Measurements from ENCODE around the gene WDR64.

WDR64 gene

GRCh38 chr1:241837416-241837815, 185.3 kb downstream of the WDR64 start:
- peaks cover 1% of the 10 kb centered on the region for H3K36me3 Mint-ChIP-seq (ENCODE audit: insufficient read depth)
- no peak overlapping the region for H3K4me3 Mint-ChIP-seq
- H3K27ac Mint-ChIP-seq (ENCODE audit: low read depth): no peak overlapping the region
- H3K4me1 Mint-ChIP-seq: no peaks in the 10 kb centered on the region
- H3K27me3 Mint-ChIP-seq: peaks cover 54% of the 10 kb centered on the region
- no peaks in the 10 kb centered on the region for H3K9me3 Mint-ChIP-seq
- ATAC-seq (replicated peaks; ENCODE audit: extremely low read depth, poor library complexity, severe bottlenecking) (no peak), DNase-seq (ENCODE audit: low spot score in 2 of 2) (no peak)

GRCh38 chr1:241837901-241838300, 185.8 kb downstream of the WDR64 start:
- DNase-seq (ENCODE audit: low spot score in 2 of 2) (no peak), ATAC-seq (replicated peaks; ENCODE audit: extremely low read depth, poor library complexity, severe bottlenecking) (no peak)
- H3K27ac Mint-ChIP-seq (ENCODE audit: low read depth): no peak overlapping the region
- no peaks in the 10 kb centered on the region for H3K4me1 Mint-ChIP-seq
- H3K27me3 Mint-ChIP-seq: peaks cover 54% of the 10 kb centered on the region
- H3K4me3 Mint-ChIP-seq: no peak overlapping the region
- no peaks in the 10 kb centered on the region for H3K9me3 Mint-ChIP-seq
- peaks cover 1% of the 10 kb centered on the region for H3K36me3 Mint-ChIP-seq (ENCODE audit: insufficient read depth)

DNA sequence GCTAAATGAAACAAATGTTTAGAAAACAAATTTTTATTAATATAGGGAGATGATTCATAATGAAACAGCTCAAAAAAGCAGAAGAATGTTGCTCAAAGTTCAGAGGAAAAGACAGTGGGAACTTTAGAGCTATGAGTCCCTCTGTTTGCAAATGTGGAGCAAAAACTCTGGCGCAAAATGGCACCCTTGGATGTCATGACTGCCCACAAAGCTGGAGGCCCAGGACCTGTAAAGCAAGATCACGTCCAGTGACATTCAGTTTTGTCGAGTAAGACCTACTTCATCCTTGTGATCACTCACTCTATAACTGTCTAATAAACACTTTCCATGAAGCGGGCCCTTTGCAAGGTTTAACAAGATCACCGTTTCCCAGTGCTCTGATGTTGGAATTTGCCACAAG, 186.8 kb downstream of the WDR64 start:
- H3K27me3 Mint-ChIP-seq: peaks cover 58% of the 10 kb centered on the region
- no peak overlapping the region for H3K27ac Mint-ChIP-seq (ENCODE audit: low read depth)
- no peak for ATAC-seq (replicated peaks; ENCODE audit: extremely low read depth, poor library complexity, severe bottlenecking)
- peaks cover 1% of the 10 kb centered on the region for H3K36me3 Mint-ChIP-seq (ENCODE audit: insufficient read depth)
- DNase-seq (ENCODE audit: low spot score in 2 of 2): no peak
- no peaks in the 10 kb centered on the region for H3K9me3 Mint-ChIP-seq
- no peak overlapping the region for H3K4me3 Mint-ChIP-seq
- no peaks in the 10 kb centered on the region for H3K4me1 Mint-ChIP-seq

- ATAC-seq (replicated peaks; ENCODE audit: extremely low read depth, poor library complexity, severe bottlenecking) (peak; percentile 28), DNase-seq (ENCODE audit: low spot score in 2 of 2) (no peak)
- H3K4me1 Mint-ChIP-seq: no peaks in the 10 kb centered on the region
- no peak overlapping the region for H3K27ac Mint-ChIP-seq (ENCODE audit: low read depth)
- no peaks in the 10 kb centered on the region for H3K9me3 Mint-ChIP-seq
- H3K4me3 Mint-ChIP-seq: no peak overlapping the region
- H3K27me3 Mint-ChIP-seq: peaks cover 62% of the 10 kb centered on the region
- H3K36me3 Mint-ChIP-seq (ENCODE audit: insufficient read depth): peaks cover 1% of the 10 kb centered on the region
These were observed 187.4 kb downstream of the WDR64 start for GRCh38 chr1:241839369-241839979.

GRCh38 chr1:241840164-241840563, 188.1 kb downstream of the WDR64 start:
- Mint-ChIP-seq H3K27ac (ENCODE audit: low read depth) (no peak overlapping the region), H3K9me3 (no peaks in the 10 kb centered on the region), H3K4me1 (no peaks in the 10 kb centered on the region), H3K36me3 (ENCODE audit: insufficient read depth) (peaks cover 1% of the 10 kb centered on the region), H3K27me3 (peaks cover 62% of the 10 kb centered on the region), H3K4me3 (no peak overlapping the region)
- no peak for DNase-seq (ENCODE audit: low spot score in 2 of 2)
- no peak for ATAC-seq (replicated peaks; ENCODE audit: extremely low read depth, poor library complexity, severe bottlenecking)

GRCh38 chr1:241841691-241842090, 189.6 kb downstream of the WDR64 start:
- Mint-ChIP-seq H3K27ac (ENCODE audit: low read depth) (no peak overlapping the region), H3K4me3 (no peak overlapping the region), H3K27me3 (peaks cover 53% of the 10 kb centered on the region), H3K4me1 (no peaks in the 10 kb centered on the region), H3K36me3 (ENCODE audit: insufficient read depth) (peaks cover 1% of the 10 kb centered on the region), H3K9me3 (no peaks in the 10 kb centered on the region)
- DNase-seq (ENCODE audit: low spot score in 2 of 2) (no peak), ATAC-seq (replicated peaks; ENCODE audit: extremely low read depth, poor library complexity, severe bottlenecking) (no peak)

DNA sequence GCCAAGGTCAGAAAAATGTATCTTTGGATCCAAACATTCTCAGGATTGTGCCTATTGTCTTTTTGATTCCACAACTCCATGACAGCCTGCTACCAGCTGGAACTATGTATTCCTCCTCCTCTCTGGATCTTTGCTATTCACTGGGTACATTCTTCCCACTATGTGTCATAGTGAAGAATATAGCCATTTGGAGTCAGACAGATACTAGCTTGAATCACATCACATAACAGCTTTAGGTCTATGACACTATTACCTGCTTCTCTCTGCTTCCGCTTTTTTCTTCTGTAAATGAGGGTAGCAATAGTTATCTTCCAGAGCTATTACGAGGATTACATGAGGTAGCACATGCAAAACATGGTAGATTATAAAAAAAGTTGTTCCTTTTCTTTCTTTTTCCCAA, 190.5 kb downstream of the WDR64 start:
- no peaks in the 10 kb centered on the region for H3K9me3 Mint-ChIP-seq
- ATAC-seq (replicated peaks; ENCODE audit: extremely low read depth, poor library complexity, severe bottlenecking) (no peak), DNase-seq (ENCODE audit: low spot score in 2 of 2) (no peak)
- peaks cover 3% of the 10 kb centered on the region for H3K4me1 Mint-ChIP-seq
- H3K36me3 Mint-ChIP-seq (ENCODE audit: insufficient read depth): peaks cover 1% of the 10 kb centered on the region
- no peak overlapping the region for H3K27ac Mint-ChIP-seq (ENCODE audit: low read depth)
- no peak overlapping the region for H3K4me3 Mint-ChIP-seq
- peaks cover 46% of the 10 kb centered on the region for H3K27me3 Mint-ChIP-seq

- peaks cover 9% of the 10 kb centered on the region for H3K36me3 Mint-ChIP-seq (ENCODE audit: insufficient read depth)
- peaks cover 35% of the 10 kb centered on the region for H3K27me3 Mint-ChIP-seq
- H3K4me3 Mint-ChIP-seq: no peak overlapping the region
- ATAC-seq (replicated peaks; ENCODE audit: extremely low read depth, poor library complexity, severe bottlenecking): no peak
- H3K9me3 Mint-ChIP-seq: no peaks in the 10 kb centered on the region
- peaks cover 19% of the 10 kb centered on the region for H3K4me1 Mint-ChIP-seq
- H3K27ac Mint-ChIP-seq (ENCODE audit: low read depth): no peak overlapping the region
- no peak for DNase-seq (ENCODE audit: low spot score in 2 of 2)
These were observed 192.5 kb downstream of the WDR64 start for GRCh38 chr1:241844593-241844992.

DNA sequence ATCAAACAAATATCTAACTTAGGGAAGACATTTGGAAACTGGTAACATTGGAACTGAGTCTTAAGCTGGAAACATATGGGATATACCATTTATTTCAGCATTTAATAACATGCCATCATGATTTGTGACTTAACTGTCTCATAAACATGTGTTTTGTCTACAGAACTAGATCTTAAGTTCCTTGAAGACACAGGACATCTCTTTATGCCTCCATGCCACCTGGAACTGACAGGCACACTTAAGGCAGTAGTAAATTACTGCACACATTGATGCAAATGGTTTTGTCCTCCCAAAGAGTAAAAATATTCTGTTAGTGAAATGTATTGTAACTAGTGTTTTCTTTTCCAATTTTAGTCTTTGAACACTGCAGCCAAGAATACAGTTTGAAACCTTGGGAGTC, 194.3 kb downstream of the WDR64 start:
- no peak for ATAC-seq (replicated peaks; ENCODE audit: extremely low read depth, poor library complexity, severe bottlenecking)
- DNase-seq (ENCODE audit: low spot score in 2 of 2): no peak
- H3K9me3 Mint-ChIP-seq: no peaks in the 10 kb centered on the region
- H3K4me3 Mint-ChIP-seq: no peak overlapping the region
- H3K27ac Mint-ChIP-seq (ENCODE audit: low read depth): no peak overlapping the region
- H3K36me3 Mint-ChIP-seq (ENCODE audit: insufficient read depth): peaks cover 8% of the 10 kb centered on the region
- peaks cover 19% of the 10 kb centered on the region for H3K4me1 Mint-ChIP-seq
- peaks cover 22% of the 10 kb centered on the region for H3K27me3 Mint-ChIP-seq

DNA sequence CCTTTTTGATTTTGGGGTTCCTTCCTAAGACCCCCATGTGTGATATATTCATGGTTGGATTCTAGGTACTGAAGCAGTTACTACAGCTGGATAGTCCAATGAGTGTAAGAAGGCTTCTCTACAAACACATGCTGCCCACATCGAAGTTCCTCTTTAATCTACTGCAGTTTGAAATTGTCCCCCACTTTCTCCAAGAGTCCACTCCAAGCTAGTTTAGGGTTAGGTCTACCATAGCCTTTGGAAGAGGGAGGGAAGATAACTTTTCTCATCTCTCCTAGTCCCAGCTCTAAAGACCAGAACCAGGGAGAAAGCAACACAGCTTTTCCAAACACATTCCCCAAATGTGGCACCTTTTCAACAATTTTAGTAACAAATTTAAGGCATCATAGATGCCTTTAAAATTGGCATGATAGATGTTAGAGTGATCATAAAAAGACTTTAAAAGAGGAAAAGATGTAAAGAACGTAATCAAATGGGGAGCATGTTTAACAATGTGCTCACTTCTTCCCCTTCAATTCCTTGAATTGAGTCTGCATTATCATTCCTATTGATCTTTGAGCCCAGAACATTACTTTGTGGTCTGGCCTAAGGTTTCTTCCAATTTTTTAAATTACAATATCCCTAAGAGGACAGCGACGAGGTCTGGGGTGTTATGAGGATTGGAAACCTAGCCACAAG, 194.9 kb downstream of the WDR64 start:
- Mint-ChIP-seq H3K4me1 (peaks cover 19% of the 10 kb centered on the region), H3K36me3 (ENCODE audit: insufficient read depth) (peaks cover 8% of the 10 kb centered on the region), H3K4me3 (peak overlapping the region; percentile 98), H3K27me3 (peaks cover 22% of the 10 kb centered on the region), H3K9me3 (no peaks in the 10 kb centered on the region), H3K27ac (ENCODE audit: low read depth) (peak overlapping the region; percentile 97)
- no peak for DNase-seq (ENCODE audit: low spot score in 2 of 2)
- ATAC-seq (replicated peaks; ENCODE audit: extremely low read depth, poor library complexity, severe bottlenecking): no peak

DNA sequence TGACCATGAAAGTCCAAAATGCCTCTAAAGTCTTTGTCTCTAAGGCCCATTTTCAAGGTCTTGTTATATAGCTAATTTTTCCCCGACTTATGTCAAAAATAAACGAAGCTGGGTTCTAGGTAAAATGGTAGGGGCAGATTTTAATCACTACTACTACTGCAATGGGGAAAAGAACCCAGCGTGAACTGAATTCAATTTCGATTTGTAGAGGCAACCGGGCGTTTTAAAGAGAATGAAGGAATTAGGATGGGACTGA, 195.4 kb downstream of the WDR64 start:
- no peak for ATAC-seq (replicated peaks; ENCODE audit: extremely low read depth, poor library complexity, severe bottlenecking)
- H3K9me3 Mint-ChIP-seq: no peaks in the 10 kb centered on the region
- peak overlapping the region; percentile 97 for H3K27ac Mint-ChIP-seq (ENCODE audit: low read depth)
- H3K4me1 Mint-ChIP-seq: peaks cover 19% of the 10 kb centered on the region
- H3K36me3 Mint-ChIP-seq (ENCODE audit: insufficient read depth): peaks cover 8% of the 10 kb centered on the region
- H3K27me3 Mint-ChIP-seq: peaks cover 18% of the 10 kb centered on the region
- peak overlapping the region; percentile 98 for H3K4me3 Mint-ChIP-seq
- no peak for DNase-seq (ENCODE audit: low spot score in 2 of 2)

DNA sequence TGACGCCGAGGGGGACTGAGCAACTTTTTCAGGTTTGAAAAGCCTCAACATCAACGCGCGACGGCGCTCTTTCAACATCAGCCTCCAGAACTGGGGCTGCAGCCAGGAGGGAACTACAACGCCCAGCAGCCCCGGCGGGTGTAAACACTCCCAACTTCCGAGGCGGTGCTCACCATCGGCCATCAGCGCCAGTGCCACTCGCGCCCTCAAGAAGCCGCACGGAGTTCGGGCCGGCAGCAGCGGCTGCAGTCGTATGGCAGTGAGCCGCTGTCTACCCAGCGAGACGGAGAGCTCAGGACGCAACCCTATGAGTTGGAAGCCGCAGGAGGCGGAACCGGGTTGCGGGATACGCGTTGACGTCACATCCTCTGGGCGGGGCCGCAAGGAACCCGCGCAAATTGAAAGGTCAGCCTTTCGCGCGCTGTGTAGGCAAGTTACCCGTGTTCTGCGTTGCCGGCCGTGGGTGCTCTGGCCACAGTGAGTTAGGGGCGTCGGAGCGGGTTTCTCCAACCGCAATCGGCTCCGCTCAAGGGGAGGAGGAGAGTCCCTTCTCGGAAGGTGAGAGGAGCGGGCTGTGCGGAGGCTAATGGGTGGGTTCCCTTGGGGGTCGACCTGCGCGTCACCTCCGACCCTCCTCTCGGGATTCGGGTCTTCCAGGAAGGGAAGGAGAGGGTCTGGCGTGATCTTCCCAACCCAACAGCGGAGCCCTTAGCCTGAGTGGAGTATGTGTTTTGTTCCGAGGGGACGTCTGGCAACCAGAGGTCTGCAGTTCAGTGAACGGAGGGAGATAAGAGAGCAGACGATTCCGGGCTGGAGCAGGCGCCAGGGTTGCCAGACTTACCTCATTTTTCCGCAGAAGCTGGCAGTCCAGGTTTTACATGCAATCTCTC, 196.0 kb downstream of the WDR64 start, which contains the start of gene EXO1:
TSS of gene EXO1 (plus strand) at position 409 of the 890 bp plus-strand sequence. CDS start 2,222 bp downstream, outside the sequence.
- Mint-ChIP-seq H3K27ac (ENCODE audit: low read depth) (peak within 1 kb of the TSS; percentile 97), H3K9me3 (no peaks in the 10 kb centered on the region), H3K4me1 (peaks cover 19% of the 10 kb centered on the region), H3K4me3 (peak within 1 kb of the TSS; percentile 98), H3K36me3 (ENCODE audit: insufficient read depth) (peaks cover 8% of the 10 kb centered on the region), H3K27me3 (peaks cover 13% of the 10 kb centered on the region)
- ATAC-seq (replicated peaks; ENCODE audit: extremely low read depth, poor library complexity, severe bottlenecking) (peak; percentile 97), DNase-seq (ENCODE audit: low spot score in 2 of 2) (peak; percentile 83 to 92)

Measured in central memory CD8-positive, alpha-beta T cell (primary cell).